ENCODE data around the gene KCNK4. TPM values are rescaled to one million over a fixed set of nuclear protein-coding genes. Genes with fewer than 3 reads are reported as not detected.

Gene KCNK4
- total and polyA plus RNA-seq, 2 of the 13 experiments (the other 11 are each of a cell fraction or from before 2014, with no cell fraction given) = not detected

GRCh38 chr11:64317961-64318765 lies 27.1 kb downstream of the KCNK4 start, which contains the start of gene PRDX5 (continued):
- TF ChIP-seq NR0B2 (CRISPR knock-in tag; IDR thresholded peaks at IDR 0.05) (no peak), HDAC6 (IDR thresholded peaks at IDR 0.05; ENCODE audit: low read depth, low read length) (no peak), THYN1 (CRISPR knock-in tag; IDR thresholded peaks at IDR 0.05; ENCODE audit: borderline replicate concordance, low read depth) (no peak), ARID5B (CRISPR knock-in tag; IDR thresholded peaks at IDR 0.05) (no peak), HOXA5 (CRISPR knock-in tag; IDR thresholded peaks at IDR 0.05) (peak; percentile 77), BCLAF1 (IDR thresholded peaks at IDR 0.05) (no peak), TARDBP (CRISPR knock-in tag; IDR thresholded peaks at IDR 0.05) (peak; percentile 36; the same call in 1 of the 2 replicates), FOSL1 (CRISPR knock-in tag; IDR thresholded peaks at IDR 0.05; ENCODE audit: borderline replicate concordance) (no peak), ZNF18 (CRISPR knock-in tag; IDR thresholded peaks at IDR 0.05; ENCODE audit: insufficient replicate concordance) (peak; percentile 46), ZBTB2 (CRISPR knock-in tag; IDR thresholded peaks at IDR 0.05; ENCODE audit: low read depth) (0 out of 2 replicates have a peak, but pooled peaks have one; percentile 14), SMAD9 (CRISPR knock-in tag; IDR thresholded peaks at IDR 0.05) (no peak), TCF12 (IDR thresholded peaks at IDR 0.05) (no peak), TCF12 (CRISPR knock-in tag; IDR thresholded peaks at IDR 0.05) (no peak), ARNT (IDR thresholded peaks at IDR 0.05) (no peak), POLR2AphosphoS5 (IDR thresholded peaks at IDR 0.05; ENCODE audit: low read depth, low read length) (peak; percentile 78), ESRRA (CRISPR knock-in tag; IDR thresholded peaks at IDR 0.05; ENCODE audit: low read depth) (peak; percentile 56; the same call in 1 of the 2 replicates), GABPA (IDR thresholded peaks at IDR 0.05; ENCODE audit: low read depth, low read length) (peak; percentile 62), GABPA (CRISPR knock-in tag; IDR thresholded peaks at IDR 0.05; ENCODE audit: low read depth) (no peak), SATB2 (CRISPR knock-in tag; IDR thresholded peaks at IDR 0.05) (0 out of 2 replicates have a peak, but pooled peaks have one; percentile 48), ONECUT2 (CRISPR knock-in tag; IDR thresholded peaks at IDR 0.05) (no peak)

Measured in HepG2 (cell line).